AG09309 (cell line): ENCODE data around the gene SEMA4B.

ENCODE experiments used
- DNase-seq: peaks from one replicate; pipeline ENCODE4 v3.0.0-alpha.2; 2010; ENCODE audit warnings: low read depth
- H3K4me3 ChIP-seq: 2 replicates; pipeline ENCODE4 v1.5.1; 2011; ENCODE audit warnings: mild to moderate bottlenecking, low read depth, low read length, moderate library complexity; ENCODE audit not compliant: control insufficient read depth
- TF ChIP-seq, protein P1 (sequence below): IDR thresholded peaks from 2 replicates; pipeline ENCODE4 v1.5.1; 2011; ENCODE audit warnings: mild to moderate bottlenecking, low read depth, low read length, inconsistent platforms; ENCODE audit not compliant: insufficient read depth, control insufficient read depth; ENCODE audit errors: missing control alignments

SEMA4B gene

GRCh38 chr15:90171623-90172022, 29.5 kb upstream of the SEMA4B start:
- TF ChIP-seq, protein P1, sequence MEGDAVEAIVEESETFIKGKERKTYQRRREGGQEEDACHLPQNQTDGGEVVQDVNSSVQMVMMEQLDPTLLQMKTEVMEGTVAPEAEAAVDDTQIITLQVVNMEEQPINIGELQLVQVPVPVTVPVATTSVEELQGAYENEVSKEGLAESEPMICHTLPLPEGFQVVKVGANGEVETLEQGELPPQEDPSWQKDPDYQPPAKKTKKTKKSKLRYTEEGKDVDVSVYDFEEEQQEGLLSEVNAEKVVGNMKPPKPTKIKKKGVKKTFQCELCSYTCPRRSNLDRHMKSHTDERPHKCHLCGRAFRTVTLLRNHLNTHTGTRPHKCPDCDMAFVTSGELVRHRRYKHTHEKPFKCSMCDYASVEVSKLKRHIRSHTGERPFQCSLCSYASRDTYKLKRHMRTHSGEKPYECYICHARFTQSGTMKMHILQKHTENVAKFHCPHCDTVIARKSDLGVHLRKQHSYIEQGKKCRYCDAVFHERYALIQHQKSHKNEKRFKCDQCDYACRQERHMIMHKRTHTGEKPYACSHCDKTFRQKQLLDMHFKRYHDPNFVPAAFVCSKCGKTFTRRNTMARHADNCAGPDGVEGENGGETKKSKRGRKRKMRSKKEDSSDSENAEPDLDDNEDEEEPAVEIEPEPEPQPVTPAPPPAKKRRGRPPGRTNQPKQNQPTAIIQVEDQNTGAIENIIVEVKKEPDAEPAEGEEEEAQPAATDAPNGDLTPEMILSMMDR: no peak
- no peak overlapping the region for H3K4me3 ChIP-seq
- no peak for DNase-seq

DNA sequence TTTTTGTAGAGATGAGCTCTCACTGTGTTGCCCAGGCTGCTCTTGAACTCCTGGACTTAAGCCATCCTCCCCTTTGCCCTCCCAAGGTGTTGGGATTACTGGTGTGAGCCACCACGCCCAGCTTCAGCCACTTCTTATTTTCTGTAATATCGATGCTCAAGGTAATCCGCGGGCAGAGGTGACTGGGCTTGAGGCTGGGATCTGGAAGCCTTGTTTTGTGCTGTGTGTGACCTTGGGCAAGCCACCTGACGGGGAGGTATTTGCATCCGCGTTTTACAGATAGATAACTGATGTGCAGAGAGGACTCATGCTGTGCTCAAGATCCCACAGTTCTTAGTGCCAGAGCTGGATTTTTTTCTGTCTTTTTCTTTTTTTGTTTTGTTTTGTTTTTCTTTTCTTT, 27.8 kb upstream of the SEMA4B start:
- no peak for DNase-seq
- H3K4me3 ChIP-seq: no peak overlapping the region
- TF ChIP-seq, protein P1: no peak

DNA sequence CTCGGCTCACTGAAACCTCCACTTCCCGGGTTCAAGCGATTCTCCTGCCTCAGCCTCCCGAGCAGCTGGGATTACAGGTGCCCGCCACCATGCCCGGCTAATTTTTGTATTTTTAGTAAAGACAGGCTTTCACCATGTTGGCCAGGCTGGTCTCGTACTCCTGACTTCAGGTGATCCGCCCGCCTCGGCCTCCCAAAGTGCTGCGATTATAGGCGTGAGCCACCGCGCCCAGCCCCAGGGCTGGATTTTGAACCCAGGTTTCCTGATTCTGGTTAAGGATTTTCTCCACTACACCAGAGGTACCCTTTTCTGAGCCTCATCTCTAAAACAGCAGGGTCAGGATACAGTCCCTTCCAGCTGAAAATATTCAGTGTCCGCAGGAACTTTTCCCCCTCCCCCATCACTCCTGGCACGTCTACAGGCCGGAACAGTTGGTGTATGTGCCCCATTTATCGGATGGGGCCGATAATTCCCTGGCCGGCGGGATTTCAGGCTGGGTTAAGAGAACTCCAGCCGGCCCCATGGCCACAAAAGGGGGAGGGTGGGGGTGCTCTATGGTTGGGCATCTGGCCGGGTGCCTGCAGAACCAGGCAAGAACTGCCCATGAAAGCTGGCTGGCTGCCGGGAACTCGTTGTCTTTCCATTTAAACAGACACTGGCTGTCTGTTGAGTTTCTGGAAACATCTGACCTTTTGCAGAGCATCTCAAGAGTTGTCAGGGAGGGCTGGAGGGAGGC, 26.8 kb upstream of the SEMA4B start:
- H3K4me3 ChIP-seq: no peak overlapping the region
- no peak for DNase-seq
- TF ChIP-seq, protein P1: no peak

DNA sequence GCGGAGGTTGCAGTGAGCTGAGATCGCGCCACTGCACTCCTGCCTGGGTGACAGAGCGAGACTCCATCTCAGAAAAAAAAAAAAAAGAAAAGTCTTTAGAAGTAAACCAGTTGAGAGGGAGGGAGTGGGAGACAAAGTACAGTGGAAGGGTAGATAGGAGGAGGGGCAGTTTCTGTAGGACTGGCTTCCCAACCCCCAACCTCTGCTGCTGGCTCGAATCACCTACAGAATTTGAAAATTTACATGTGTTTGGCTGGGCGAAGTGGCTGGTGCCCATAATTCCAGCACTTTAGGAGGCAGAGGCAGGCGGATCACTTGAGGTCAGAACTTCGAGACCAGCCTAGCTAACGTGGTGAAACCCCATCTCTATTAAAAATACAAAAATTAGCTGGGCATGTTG, 24.1 kb upstream of the SEMA4B start:
- TF ChIP-seq, protein P1: no peak
- no peak overlapping the region for H3K4me3 ChIP-seq
- DNase-seq: no peak

GRCh38 chr15:90178468-90179435, 22.4 kb upstream of the SEMA4B start:
- H3K4me3 ChIP-seq: no peak overlapping the region
- TF ChIP-seq, protein P1: no peak
- DNase-seq: no peak

DNA sequence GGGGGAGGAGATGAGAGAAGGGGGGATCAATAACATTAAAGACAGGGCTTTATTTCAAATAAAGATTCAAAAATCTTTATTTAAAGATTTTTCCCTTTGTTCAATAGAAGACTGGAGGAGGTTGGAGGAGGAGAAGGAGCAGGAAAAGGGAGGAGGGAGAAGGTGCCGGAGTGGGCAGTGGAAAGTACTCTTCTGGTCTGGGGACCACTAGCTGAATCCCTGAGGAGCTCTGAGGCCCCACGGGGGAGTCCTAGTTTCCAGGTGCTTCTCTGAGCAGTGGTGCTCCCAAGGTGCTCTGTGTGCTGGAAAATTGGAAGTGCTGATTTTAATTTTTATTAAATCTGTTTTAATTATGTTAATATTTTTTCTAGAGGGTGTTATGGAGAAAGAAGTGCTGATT, 19.4 kb upstream of the SEMA4B start:
- TF ChIP-seq, protein P1: no peak
- no peak overlapping the region for H3K4me3 ChIP-seq
- DNase-seq: no peak
